ENCODE data around the gene COL20A1. TPM values are rescaled to one million over a fixed set of nuclear protein-coding genes. Genes with fewer than 3 reads are reported as not detected.

Gene COL20A1
- total RNA-seq, 3 donors from 2014 or later = not detected

DNA sequence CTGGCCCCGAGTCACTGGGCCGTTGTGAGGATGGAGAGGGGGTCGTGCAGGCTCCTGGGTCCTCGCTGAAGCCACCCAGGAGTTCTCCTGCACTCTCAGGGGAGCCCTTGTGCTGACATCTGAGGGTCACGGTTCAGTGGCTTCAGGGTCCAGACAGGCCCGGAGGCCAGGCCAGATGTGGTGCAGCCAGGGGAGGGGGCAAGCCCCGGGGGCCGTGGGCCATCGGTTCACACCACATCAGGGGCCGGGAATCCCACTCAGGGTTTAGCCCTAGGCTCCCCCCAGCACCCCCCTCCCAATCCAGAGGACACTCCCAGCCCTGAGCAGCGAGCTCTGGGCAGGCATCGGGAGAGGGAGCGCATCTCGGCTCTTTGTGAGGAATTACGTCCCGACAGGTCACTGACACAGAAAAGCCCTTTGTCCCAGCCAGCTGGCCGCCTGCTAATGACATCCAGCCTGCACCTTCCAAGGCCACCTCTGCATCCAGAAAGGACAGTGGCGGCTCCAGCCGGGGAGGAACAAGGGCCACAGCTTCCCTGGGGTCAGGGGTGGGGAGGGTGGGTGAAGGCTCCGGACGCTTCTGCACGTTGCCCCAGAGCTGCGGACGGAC is 74.6 kb downstream of the COL20A1 start:
- intact Hi-C loops (cut with DNase I; ENCODE audit: low total_unique reads) = no loop called here
- H3K27ac ChIP-seq = no peak overlapping the region
- H3K9me3 ChIP-seq = no peaks in the 10 kb centered on the region
- H3K36me3 ChIP-seq = no peaks in the 10 kb centered on the region
- H3K4me3 ChIP-seq = no peak overlapping the region
- DNase-seq (ENCODE audit: low spot score in 2 of 2) = no peak
- peaks cover 0 to 79% of the 10 kb centered on the region in 2 donors for H3K27me3 ChIP-seq
- no peaks in the 10 kb centered on the region for H3K4me1 ChIP-seq
- TF ChIP-seq POLR2AphosphoS5 (IDR thresholded peaks at IDR 0.05) = no peak
- TF ChIP-seq, protein P1, sequence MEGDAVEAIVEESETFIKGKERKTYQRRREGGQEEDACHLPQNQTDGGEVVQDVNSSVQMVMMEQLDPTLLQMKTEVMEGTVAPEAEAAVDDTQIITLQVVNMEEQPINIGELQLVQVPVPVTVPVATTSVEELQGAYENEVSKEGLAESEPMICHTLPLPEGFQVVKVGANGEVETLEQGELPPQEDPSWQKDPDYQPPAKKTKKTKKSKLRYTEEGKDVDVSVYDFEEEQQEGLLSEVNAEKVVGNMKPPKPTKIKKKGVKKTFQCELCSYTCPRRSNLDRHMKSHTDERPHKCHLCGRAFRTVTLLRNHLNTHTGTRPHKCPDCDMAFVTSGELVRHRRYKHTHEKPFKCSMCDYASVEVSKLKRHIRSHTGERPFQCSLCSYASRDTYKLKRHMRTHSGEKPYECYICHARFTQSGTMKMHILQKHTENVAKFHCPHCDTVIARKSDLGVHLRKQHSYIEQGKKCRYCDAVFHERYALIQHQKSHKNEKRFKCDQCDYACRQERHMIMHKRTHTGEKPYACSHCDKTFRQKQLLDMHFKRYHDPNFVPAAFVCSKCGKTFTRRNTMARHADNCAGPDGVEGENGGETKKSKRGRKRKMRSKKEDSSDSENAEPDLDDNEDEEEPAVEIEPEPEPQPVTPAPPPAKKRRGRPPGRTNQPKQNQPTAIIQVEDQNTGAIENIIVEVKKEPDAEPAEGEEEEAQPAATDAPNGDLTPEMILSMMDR (IDR thresholded peaks at IDR 0.05) = no peak
- no peak for TF ChIP-seq POLR2A (IDR thresholded peaks at IDR 0.05)

DNA sequence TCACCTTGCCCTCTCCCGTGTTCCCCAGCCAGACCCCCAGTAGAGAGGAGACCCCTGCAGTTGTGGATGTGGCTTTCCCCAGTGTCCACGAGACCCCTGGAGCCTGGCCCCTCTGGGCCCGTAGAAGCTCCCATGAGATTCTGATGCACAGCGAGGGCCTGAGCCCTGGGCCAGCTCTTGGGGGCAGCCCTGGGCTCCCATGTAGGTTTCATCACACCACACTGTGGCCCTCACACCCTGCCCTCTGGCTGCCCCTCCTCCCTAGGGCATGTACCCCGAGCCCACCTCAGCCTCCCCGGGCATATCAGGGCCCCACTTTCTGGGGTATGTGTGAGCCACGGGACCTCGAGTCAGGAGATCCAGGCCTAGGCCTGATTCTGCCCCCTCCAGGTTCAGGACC is 75.2 kb downstream of the COL20A1 start:
- Histone ChIP-seq H3K27me3 (peaks cover 0 to 79% of the 10 kb centered on the region in 2 donors), H3K4me3 (no peak overlapping the region), H3K36me3 (no peaks in the 10 kb centered on the region), H3K9me3 (no peaks in the 10 kb centered on the region), H3K4me1 (no peaks in the 10 kb centered on the region), H3K27ac (no peak overlapping the region)
- intact Hi-C loops (cut with DNase I; ENCODE audit: low total_unique reads) = no loop called here
- no peak for DNase-seq (ENCODE audit: low spot score in 2 of 2)
- no peak for TF ChIP-seq POLR2A (IDR thresholded peaks at IDR 0.05)
- TF ChIP-seq POLR2AphosphoS5 (IDR thresholded peaks at IDR 0.05) = no peak
- TF ChIP-seq, protein P1 (IDR thresholded peaks at IDR 0.05) = no peak

DNA sequence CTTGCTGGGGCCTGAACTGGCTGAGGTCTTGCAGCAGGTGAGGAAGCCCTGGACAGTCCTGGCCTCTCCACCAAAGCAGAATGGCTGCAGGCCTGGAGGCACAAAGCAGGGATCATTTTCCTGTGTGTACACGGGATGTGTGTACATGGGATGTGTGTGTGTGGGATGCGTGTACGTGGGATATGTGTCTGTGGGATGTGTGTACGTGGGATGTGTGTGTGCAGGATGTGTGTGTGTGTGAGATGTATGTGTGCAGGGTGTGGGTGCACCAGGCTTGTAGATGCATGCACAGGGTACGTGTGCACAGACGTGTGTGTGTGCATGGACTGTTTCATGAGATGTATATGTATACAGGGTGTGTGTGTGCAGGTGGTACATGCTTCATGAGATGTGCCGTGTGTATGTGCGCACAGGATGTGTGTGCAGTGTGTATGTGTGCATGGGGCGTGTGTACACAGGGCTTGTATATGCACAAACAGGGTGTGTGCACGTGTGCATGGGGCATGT is 76.1 kb downstream of the COL20A1 start:
- H3K36me3 ChIP-seq = no peaks in the 10 kb centered on the region
- no peak overlapping the region for H3K27ac ChIP-seq
- TF ChIP-seq POLR2AphosphoS5 (IDR thresholded peaks at IDR 0.05) = no peak
- TF ChIP-seq POLR2A (IDR thresholded peaks at IDR 0.05) = no peak
- TF ChIP-seq, protein P1 (IDR thresholded peaks at IDR 0.05) = no peak
- no peak for DNase-seq (ENCODE audit: low spot score in 2 of 2)
- H3K4me1 ChIP-seq = no peaks in the 10 kb centered on the region
- no peaks in the 10 kb centered on the region for H3K9me3 ChIP-seq
- peaks cover 0 to 79% of the 10 kb centered on the region in 2 donors for H3K27me3 ChIP-seq
- intact Hi-C loops (cut with DNase I; ENCODE audit: low total_unique reads) = no loop called here
- H3K4me3 ChIP-seq = no peak overlapping the region

DNA sequence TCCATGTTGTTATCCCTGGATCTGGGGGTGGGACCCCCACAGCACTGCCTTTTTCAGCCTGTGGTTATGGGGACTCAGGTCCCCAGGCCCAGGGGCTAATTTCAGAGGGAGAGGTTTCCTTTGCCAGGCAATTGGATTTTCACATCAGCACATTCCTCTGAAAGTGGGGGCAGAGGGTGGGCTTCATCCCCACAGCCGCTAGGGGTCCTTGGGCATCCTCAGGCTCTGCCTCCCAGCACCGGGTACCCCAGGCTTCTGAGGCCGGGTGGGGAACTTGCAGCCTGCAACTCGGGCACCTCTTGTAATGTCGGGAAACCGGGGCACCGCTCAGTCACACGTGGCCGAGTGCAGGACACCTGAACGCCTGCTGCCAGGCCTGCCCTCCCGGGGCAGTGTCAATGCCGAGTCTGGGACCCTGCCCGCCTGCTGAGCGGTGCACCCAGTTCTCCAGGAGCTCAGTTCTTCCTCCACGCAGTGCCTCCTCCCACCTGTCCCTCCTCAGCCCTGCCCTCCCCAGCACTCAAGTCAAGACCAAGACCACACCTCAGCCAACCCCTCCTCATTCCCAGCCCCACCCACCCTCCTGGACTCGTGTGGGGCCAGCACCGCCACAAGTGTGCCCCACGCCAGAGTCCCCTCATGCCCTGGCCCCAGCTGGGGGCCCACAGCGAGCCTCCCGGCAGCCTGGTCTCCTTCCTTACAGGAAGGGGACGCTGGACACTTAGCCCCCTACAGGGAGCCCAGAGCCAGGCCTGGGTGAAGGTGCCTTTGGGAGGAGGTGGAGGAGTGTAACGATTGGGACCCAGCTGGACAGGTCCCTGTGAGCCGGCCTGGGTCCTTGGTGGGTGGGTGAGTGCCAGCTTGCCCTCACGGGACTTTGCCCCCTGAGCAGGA is 77.0 kb downstream of the COL20A1 start:
- Histone ChIP-seq H3K36me3 (no peaks in the 10 kb centered on the region), H3K9me3 (no peaks in the 10 kb centered on the region), H3K4me1 (no peaks in the 10 kb centered on the region), H3K4me3 (no peak overlapping the region), H3K27ac (no peak overlapping the region), H3K27me3 (peaks cover 0 to 81% of the 10 kb centered on the region in 2 donors)
- intact Hi-C loops (cut with DNase I; ENCODE audit: low total_unique reads) = no loop called here
- TF ChIP-seq POLR2A (IDR thresholded peaks at IDR 0.05) (no peak), POLR2AphosphoS5 (IDR thresholded peaks at IDR 0.05) (no peak)
- TF ChIP-seq, protein P1 (IDR thresholded peaks at IDR 0.05) = no peak
- no peak for DNase-seq (ENCODE audit: low spot score in 2 of 2)
